Measurements from ENCODE around the gene NDUFA5.

NDUFA5 gene

GRCh38 chr7:123557398-123558288 is at the start of gene NDUFA5:
TSS of gene NDUFA5 (minus strand) at chr7:123557818. CDS start at chr7:123557795, 23 bp downstream.
- peak; percentile 80 to 95 for DNase-seq (ENCODE audit: low read depth in 2 of 2, low spot score in 1 of 2)

- DNase-seq (ENCODE audit: low read depth in 2 of 2, low spot score in 1 of 2), result no peak
These were observed 47.1 kb upstream of the NDUFA5 start for GRCh38 chr7:123604739-123605138.

- DNase-seq (ENCODE audit: low read depth in 2 of 2, low spot score in 1 of 2), result no peak
These were observed 45.0 kb upstream of the NDUFA5 start for GRCh38 chr7:123602648-123603047.

- no peak for DNase-seq (ENCODE audit: low read depth in 2 of 2, low spot score in 1 of 2)
These were observed 43.9 kb upstream of the NDUFA5 start, which contains the start of gene ASB15 for GRCh38 chr7:123601530-123601929. TSS of gene ASB15 (plus strand) at chr7:123601821. CDS start at chr7:123614503, 12,682 bp downstream.

GRCh38 chr7:123600876-123601275 is 43.3 kb upstream of the NDUFA5 start:
- no peak for DNase-seq (ENCODE audit: low read depth in 2 of 2, low spot score in 1 of 2)

GRCh38 chr7:123599766-123600165 is 42.1 kb upstream of the NDUFA5 start:
- no peak for DNase-seq (ENCODE audit: low read depth in 2 of 2, low spot score in 1 of 2)

- no peak for DNase-seq (ENCODE audit: low read depth in 2 of 2, low spot score in 1 of 2)
These were observed 41.0 kb upstream of the NDUFA5 start for GRCh38 chr7:123598657-123599056.

GRCh38 chr7:123594813-123595241 is 37.2 kb upstream of the NDUFA5 start:
- DNase-seq (ENCODE audit: low read depth in 2 of 2, low spot score in 1 of 2), result no peak

GRCh38 chr7:123588376-123588775 is 30.8 kb upstream of the NDUFA5 start:
- DNase-seq (ENCODE audit: low read depth in 2 of 2, low spot score in 1 of 2), result no peak

GRCh38 chr7:123583821-123584220 is 26.2 kb upstream of the NDUFA5 start:
- no peak for DNase-seq (ENCODE audit: low read depth in 2 of 2, low spot score in 1 of 2)

GRCh38 chr7:123581162-123581459 is 23.5 kb upstream of the NDUFA5 start:
- no peak for DNase-seq (ENCODE audit: low read depth in 2 of 2, low spot score in 1 of 2)

- no peak for DNase-seq (ENCODE audit: low read depth in 2 of 2, low spot score in 1 of 2)
These were observed 23.0 kb upstream of the NDUFA5 start for GRCh38 chr7:123580406-123581161.

GRCh38 chr7:123579416-123579815 is 21.8 kb upstream of the NDUFA5 start:
- no peak for DNase-seq (ENCODE audit: low read depth in 2 of 2, low spot score in 1 of 2)

- DNase-seq (ENCODE audit: low read depth in 2 of 2, low spot score in 1 of 2), result no peak
These were observed 16.4 kb upstream of the NDUFA5 start for GRCh38 chr7:123573896-123574467.

GRCh38 chr7:123573341-123573740 is 15.7 kb upstream of the NDUFA5 start:
- DNase-seq (ENCODE audit: low read depth in 2 of 2, low spot score in 1 of 2), result no peak

GRCh38 chr7:123571684-123572083 is 14.1 kb upstream of the NDUFA5 start:
- DNase-seq (ENCODE audit: low read depth in 2 of 2, low spot score in 1 of 2), result no peak

GRCh38 chr7:123571187-123571586 is 13.6 kb upstream of the NDUFA5 start:
- DNase-seq (ENCODE audit: low read depth in 2 of 2, low spot score in 1 of 2), result no peak

- no peak for DNase-seq (ENCODE audit: low read depth in 2 of 2, low spot score in 1 of 2)
These were observed 13.0 kb upstream of the NDUFA5 start for GRCh38 chr7:123570390-123571182.

- DNase-seq (ENCODE audit: low read depth in 2 of 2, low spot score in 1 of 2), result no peak
These were observed 11.9 kb upstream of the NDUFA5 start for GRCh38 chr7:123569352-123570010.

- no peak for DNase-seq (ENCODE audit: low read depth in 2 of 2, low spot score in 1 of 2)
These were observed 4.5 kb upstream of the NDUFA5 start for GRCh38 chr7:123562121-123562520.

Data from stimulated activated CD8-positive, alpha-beta memory T cell treated with anti-CD3 and anti-CD28 coated beads, Interleukin-4, amount 100 ng/mL, for 1 hour (primary cell).